Measurements from ENCODE around the gene ZNF497.
A peak's percentile ranks its signal among the peaks of the same experiment; 100 is the strongest.
"Not testable (repeated sequence)": the region's sequence is repeated elsewhere in the genome, so short reads cannot be mapped to it uniquely, and the experiment has no call there.

ZNF497 gene

DNA sequence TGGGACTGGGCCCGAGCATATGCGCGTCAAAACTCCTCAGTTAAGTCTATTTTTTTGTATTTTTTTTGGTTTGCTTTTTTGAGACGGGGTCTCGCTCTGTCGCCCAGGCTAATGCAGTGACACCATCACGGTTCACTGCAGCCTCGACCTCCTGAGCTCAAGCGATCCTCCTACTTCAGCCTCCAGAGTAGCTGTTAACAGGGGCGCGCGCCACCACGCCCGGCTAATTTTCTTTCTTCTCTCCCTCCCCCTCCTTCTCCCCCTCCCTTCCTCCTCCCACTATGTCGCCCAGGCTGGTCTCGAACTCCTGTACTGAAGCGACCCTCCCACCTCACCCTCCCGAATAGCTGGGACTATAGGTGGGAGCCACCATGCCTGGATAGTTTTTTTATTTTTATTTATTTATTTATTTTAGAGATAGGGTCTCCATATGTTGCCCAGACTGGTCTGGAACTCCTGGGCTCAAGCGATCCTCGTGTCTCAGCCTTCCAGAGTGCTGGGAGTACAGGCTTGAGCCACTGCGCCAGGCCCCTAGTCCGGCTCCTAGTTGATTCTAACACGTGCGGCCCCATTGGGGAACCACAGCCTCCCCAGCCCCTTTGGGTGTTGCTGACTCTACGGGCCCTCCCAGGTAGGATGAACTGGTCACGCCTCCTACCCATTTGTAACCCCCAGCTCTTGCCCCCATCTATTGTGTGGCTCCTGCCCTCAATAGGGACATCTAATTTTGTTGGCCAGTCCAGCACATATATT lies 19.1 kb upstream of the ZNF497 start:
- Histone ChIP-seq H3K4me3 (ENCODE audit: insufficient read depth, low read depth, low read length, poor library complexity, severe bottlenecking) (peak overlapping the region; percentile 51), H3K4me1 (ENCODE audit: control insufficient read depth, insufficient read depth, low read length, poor library complexity, severe bottlenecking) (peaks cover 29% of the 10 kb centered on the region), H3K9me3 (ENCODE audit: control insufficient read depth, low read length) (no peaks in the 10 kb centered on the region), H3K27ac (ENCODE audit: insufficient read depth, low read length, poor library complexity, severe bottlenecking) (peak overlapping the region; percentile 93), H3K36me3 (ENCODE audit: control insufficient read depth, insufficient read depth, low read length) (no peaks in the 10 kb centered on the region), H3K27me3 (replicated peaks; ENCODE audit: control insufficient read depth, insufficient read depth, low read length, poor library complexity, severe bottlenecking) (no peaks in the 10 kb centered on the region)
- no peak for DNase-seq

GRCh38 chr19:58380662-58381459 lies 18.3 kb upstream of the ZNF497 start, which contains the start of gene ZNF837:
ZNF837 (minus strand) TSS chr19:58381030; CDS start chr19:58369332, 11,698 bp downstream.
- peak within 1 kb of the TSS; percentile 74 for H3K4me3 ChIP-seq (ENCODE audit: insufficient read depth, low read depth, low read length, poor library complexity, severe bottlenecking)
- H3K9me3 ChIP-seq (ENCODE audit: control insufficient read depth, low read length) = no peaks in the 10 kb centered on the region
- peaks cover 22% of the 10 kb centered on the region for H3K4me1 ChIP-seq (ENCODE audit: control insufficient read depth, insufficient read depth, low read length, poor library complexity, severe bottlenecking)
- peak; percentile 98 to 99 (median 98) for DNase-seq
- no peaks in the 10 kb centered on the region for H3K36me3 ChIP-seq (ENCODE audit: control insufficient read depth, insufficient read depth, low read length)
- H3K27ac ChIP-seq (ENCODE audit: insufficient read depth, low read length, poor library complexity, severe bottlenecking) = peak within 1 kb of the TSS; percentile 93
- H3K27me3 ChIP-seq (replicated peaks; ENCODE audit: control insufficient read depth, insufficient read depth, low read length, poor library complexity, severe bottlenecking) = no peaks in the 10 kb centered on the region

- Histone ChIP-seq H3K27ac (ENCODE audit: insufficient read depth, low read length, poor library complexity, severe bottlenecking) (peak overlapping the region; percentile 93), H3K4me3 (ENCODE audit: insufficient read depth, low read depth, low read length, poor library complexity, severe bottlenecking) (peak overlapping the region; percentile 74), H3K4me1 (ENCODE audit: control insufficient read depth, insufficient read depth, low read length, poor library complexity, severe bottlenecking) (peaks cover 14% of the 10 kb centered on the region), H3K36me3 (ENCODE audit: control insufficient read depth, insufficient read depth, low read length) (no peaks in the 10 kb centered on the region), H3K27me3 (replicated peaks; ENCODE audit: control insufficient read depth, insufficient read depth, low read length, poor library complexity, severe bottlenecking) (no peaks in the 10 kb centered on the region), H3K9me3 (ENCODE audit: control insufficient read depth, low read length) (no peaks in the 10 kb centered on the region)
- no peak for DNase-seq
These were observed 17.6 kb upstream of the ZNF497 start for GRCh38 chr19:58380037-58380661.

- no peak overlapping the region for H3K4me3 ChIP-seq (ENCODE audit: insufficient read depth, low read depth, low read length, poor library complexity, severe bottlenecking)
- H3K9me3 ChIP-seq (ENCODE audit: control insufficient read depth, low read length) = no peaks in the 10 kb centered on the region
- DNase-seq = no peak
- no peak overlapping the region for H3K27ac ChIP-seq (ENCODE audit: insufficient read depth, low read length, poor library complexity, severe bottlenecking)
- H3K27me3 ChIP-seq (replicated peaks; ENCODE audit: control insufficient read depth, insufficient read depth, low read length, poor library complexity, severe bottlenecking) = no peaks in the 10 kb centered on the region
- H3K36me3 ChIP-seq (ENCODE audit: control insufficient read depth, insufficient read depth, low read length) = no peaks in the 10 kb centered on the region
- H3K4me1 ChIP-seq (ENCODE audit: control insufficient read depth, insufficient read depth, low read length, poor library complexity, severe bottlenecking) = peaks cover 14% of the 10 kb centered on the region
These were observed 16.7 kb upstream of the ZNF497 start for GRCh38 chr19:58379246-58379645.

DNA sequence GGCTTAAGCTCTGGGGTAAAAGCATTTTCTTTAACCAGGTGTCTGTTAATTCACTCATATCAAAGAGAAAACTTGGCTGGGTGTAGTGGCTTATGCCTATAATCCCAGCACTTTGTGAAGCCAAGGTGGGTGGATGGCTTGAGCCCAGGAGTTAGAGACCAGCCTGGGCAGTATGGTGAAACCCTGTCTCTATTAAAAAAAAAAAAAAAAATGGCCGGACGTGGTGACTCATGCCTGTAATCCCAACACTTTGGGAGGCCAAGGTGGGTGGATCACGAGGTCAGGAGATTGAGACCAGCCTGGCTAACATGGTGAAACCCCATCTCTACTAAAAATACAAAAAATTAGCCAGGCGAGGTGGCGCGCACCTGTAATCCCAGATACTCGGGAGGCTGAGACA lies 14.2 kb upstream of the ZNF497 start:
- DNase-seq; H3K4me3 ChIP-seq (ENCODE audit: insufficient read depth, low read depth, low read length, poor library complexity, severe bottlenecking); H3K9me3 ChIP-seq (ENCODE audit: control insufficient read depth, low read length); H3K4me1 ChIP-seq (ENCODE audit: control insufficient read depth, insufficient read depth, low read length, poor library complexity, severe bottlenecking); H3K27ac ChIP-seq (ENCODE audit: insufficient read depth, low read length, poor library complexity, severe bottlenecking); H3K36me3 ChIP-seq (ENCODE audit: control insufficient read depth, insufficient read depth, low read length); H3K27me3 ChIP-seq (replicated peaks; ENCODE audit: control insufficient read depth, insufficient read depth, low read length, poor library complexity, severe bottlenecking): not testable (repeated sequence)

- H3K27ac ChIP-seq (ENCODE audit: insufficient read depth, low read length, poor library complexity, severe bottlenecking) = no peak overlapping the region
- no peaks in the 10 kb centered on the region for H3K36me3 ChIP-seq (ENCODE audit: control insufficient read depth, insufficient read depth, low read length)
- H3K27me3 ChIP-seq (replicated peaks; ENCODE audit: control insufficient read depth, insufficient read depth, low read length, poor library complexity, severe bottlenecking) = no peaks in the 10 kb centered on the region
- H3K9me3 ChIP-seq (ENCODE audit: control insufficient read depth, low read length) = no peaks in the 10 kb centered on the region
- H3K4me3 ChIP-seq (ENCODE audit: insufficient read depth, low read depth, low read length, poor library complexity, severe bottlenecking) = no peak overlapping the region
- H3K4me1 ChIP-seq (ENCODE audit: control insufficient read depth, insufficient read depth, low read length, poor library complexity, severe bottlenecking) = no peaks in the 10 kb centered on the region
- DNase-seq = no peak
These were observed 11.6 kb upstream of the ZNF497 start for GRCh38 chr19:58374200-58374599.

- Histone ChIP-seq H3K4me3 (ENCODE audit: insufficient read depth, low read depth, low read length, poor library complexity, severe bottlenecking) (no peak overlapping the region), H3K27ac (ENCODE audit: insufficient read depth, low read length, poor library complexity, severe bottlenecking) (no peak overlapping the region), H3K27me3 (replicated peaks; ENCODE audit: control insufficient read depth, insufficient read depth, low read length, poor library complexity, severe bottlenecking) (no peaks in the 10 kb centered on the region), H3K36me3 (ENCODE audit: control insufficient read depth, insufficient read depth, low read length) (no peaks in the 10 kb centered on the region), H3K9me3 (ENCODE audit: control insufficient read depth, low read length) (no peaks in the 10 kb centered on the region), H3K4me1 (ENCODE audit: control insufficient read depth, insufficient read depth, low read length, poor library complexity, severe bottlenecking) (no peaks in the 10 kb centered on the region)
- no peak for DNase-seq
These were observed 10.0 kb upstream of the ZNF497 start for GRCh38 chr19:58372311-58373133.

- DNase-seq = no peak
- H3K4me1 ChIP-seq (ENCODE audit: control insufficient read depth, insufficient read depth, low read length, poor library complexity, severe bottlenecking) = no peaks in the 10 kb centered on the region
These were observed 6.2 kb upstream of the ZNF497 start for GRCh38 chr19:58368561-58369360.

More at GRCh38 chr19:58368561-58369360, 6.2 kb upstream of the ZNF497 start:
- Histone ChIP-seq H3K4me3 (ENCODE audit: insufficient read depth, low read depth, low read length, poor library complexity, severe bottlenecking) (no peak overlapping the region), H3K27me3 (replicated peaks; ENCODE audit: control insufficient read depth, insufficient read depth, low read length, poor library complexity, severe bottlenecking) (no peaks in the 10 kb centered on the region), H3K9me3 (ENCODE audit: control insufficient read depth, low read length) (no peaks in the 10 kb centered on the region), H3K27ac (ENCODE audit: insufficient read depth, low read length, poor library complexity, severe bottlenecking) (no peak overlapping the region), H3K36me3 (ENCODE audit: control insufficient read depth, insufficient read depth, low read length) (no peaks in the 10 kb centered on the region)

Data from effector memory CD4-positive, alpha-beta T cell (primary cell).